Measurements from ENCODE around the gene CFAP46.
"Not testable (repeated sequence)": the region's sequence is repeated elsewhere in the genome, so short reads cannot be mapped to it uniquely, and the experiment has no call there.

Gene CFAP46

DNA sequence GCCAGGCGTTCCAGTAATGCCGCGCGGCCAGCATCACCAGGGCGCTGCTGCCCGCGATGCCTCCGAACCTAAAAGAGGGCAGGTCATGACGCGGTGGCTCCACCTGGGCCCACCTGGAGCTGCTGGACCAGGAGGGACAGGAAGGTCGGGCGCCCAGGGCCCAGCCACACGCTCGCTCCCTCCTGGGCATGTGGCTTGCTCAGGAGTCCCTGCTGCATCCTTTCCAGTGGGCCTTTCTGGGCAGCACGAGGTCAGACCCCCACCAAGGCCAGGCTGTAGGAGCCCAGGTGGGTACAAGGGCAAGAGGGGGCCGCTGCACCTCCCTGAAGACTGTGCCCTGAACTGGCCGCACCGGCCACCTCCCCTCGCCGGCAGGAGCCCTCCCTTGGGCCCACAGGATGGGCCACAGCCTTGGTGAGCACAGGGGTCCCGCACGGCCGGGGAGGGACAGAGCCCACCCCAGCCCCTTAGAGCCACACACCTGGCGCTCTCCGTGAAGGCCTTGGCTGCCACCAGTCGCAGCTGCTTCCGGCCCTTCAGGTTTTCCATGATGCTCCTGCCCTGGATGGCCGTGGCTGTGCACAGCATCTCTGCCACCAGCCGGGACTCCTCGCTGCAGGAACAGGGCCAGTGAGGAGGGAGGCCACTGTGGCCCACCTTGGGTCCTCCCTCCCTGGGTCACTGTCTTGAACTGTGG is 43.2 kb downstream of the CFAP46 start:
- no peak for DNase-seq (ENCODE audit: low spot score)

DNA sequence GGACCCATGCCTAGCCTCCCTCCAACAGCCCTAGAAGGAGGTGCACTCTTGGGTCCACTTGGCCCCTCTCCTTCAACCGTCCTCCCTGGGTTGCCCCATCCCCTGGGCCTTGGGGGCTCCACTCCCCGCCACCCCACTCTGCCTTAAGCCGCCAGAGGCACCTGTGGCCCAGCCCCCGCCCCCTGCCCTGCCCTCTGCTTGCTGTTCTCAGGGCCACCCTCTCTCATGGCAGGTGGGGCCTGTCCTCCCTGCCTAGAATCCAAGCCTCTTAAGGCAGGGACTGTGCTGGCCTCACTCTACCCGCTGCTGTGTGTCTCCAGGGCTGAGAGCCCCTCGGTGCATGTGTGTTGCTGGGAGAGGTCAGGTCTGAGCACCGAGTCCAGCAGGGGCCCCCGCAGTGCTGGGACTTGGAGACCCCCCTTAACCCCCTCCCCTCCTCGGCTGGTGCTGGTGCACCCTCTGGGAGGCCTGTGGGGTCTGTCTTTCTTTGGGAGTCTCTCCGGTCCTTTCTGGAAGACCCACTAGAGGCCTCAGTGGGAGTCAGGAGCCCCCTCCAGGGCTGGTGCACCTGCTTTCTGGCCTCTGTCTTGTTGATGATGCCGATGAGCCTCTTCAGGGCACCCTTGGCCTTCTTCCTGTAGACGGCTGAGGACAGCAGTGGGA is 43.8 kb downstream of the CFAP46 start:
- no peak for DNase-seq (ENCODE audit: low spot score)

DNA sequence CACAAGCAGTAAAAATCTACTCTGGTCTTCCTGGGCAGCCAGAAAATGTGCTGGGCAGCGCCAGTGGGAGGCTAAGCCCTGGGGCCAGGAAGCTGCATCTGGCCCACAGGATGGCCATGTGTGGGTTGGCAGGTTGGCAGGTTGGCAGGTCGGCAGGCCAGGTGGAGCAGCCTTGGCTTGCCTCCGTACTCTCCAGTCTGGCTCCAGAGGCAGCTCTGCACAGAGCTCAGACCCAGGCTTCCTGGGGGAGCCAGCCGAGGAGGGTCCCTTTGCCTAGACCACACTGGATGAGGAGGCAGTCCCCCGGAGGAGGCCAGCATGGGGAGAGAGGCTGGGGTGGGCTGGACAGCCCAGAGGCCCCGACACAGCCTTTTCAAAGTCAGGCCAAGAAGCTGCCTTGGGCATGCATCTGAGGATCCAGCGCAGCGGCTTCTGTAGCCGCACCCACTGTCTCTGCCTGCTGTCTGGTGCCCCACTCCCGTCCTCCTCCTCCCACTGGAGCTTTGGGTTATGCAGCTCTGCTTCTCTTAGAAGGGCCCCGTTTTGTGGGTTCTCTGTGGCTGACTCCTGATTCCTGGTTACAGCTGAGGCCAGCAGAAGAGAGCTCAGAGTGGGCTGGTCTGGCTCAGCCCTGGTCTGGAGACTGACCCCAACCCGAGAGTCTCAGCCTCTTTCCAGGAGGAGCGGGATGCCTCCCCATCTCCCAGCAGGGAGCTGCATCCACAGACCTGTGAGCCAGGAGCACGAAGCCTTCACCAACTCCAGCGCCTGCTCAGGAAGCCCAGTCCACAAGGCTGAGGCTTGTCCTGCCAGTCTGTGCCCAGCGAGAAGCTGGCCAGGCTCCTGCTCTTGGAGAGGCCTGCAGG is 44.6 kb downstream of the CFAP46 start:
- DNase-seq (ENCODE audit: low spot score): no peak

DNA sequence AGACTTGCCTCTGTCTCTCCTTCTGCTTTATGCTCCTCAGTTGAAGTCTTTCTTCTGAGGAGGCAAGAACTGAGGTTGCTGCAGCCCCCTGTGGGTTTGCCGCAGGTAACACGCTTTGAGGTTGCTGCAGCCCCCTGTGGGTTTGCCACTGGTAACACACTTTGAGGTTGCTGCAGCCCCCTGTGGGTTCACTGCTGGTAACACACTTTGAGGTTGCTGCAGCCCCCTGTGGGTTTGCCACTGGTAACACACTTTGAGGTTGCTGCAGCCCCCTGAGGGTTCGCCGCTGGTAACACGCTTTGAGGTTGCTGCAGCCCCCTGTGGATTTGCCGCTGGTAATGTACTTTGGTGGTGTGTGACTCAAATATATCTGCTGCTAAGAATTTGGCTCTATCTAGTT is 48.6 kb downstream of the CFAP46 start:
- not testable (repeated sequence) for DNase-seq (ENCODE audit: low spot score)

DNA sequence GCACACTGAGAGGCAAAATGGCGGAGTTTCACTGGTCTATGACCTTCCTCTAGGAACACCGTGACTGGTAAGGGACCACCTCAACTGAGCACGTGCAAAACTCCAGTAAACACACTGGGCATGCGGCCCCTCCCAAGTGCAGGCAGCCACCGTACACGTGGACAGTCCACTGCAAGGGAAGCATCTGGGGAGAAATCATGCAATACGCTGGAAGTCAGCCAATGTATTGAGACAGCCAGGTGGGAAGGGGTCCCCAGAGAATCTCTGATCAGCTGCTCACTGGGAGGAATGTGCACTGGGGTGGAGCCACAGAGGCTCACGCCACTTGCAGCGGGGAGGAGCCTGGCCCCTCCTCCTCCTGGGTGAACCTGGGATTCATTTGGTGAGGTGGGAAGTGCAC is 49.3 kb downstream of the CFAP46 start:
- no peak for DNase-seq (ENCODE audit: low spot score)

DNA sequence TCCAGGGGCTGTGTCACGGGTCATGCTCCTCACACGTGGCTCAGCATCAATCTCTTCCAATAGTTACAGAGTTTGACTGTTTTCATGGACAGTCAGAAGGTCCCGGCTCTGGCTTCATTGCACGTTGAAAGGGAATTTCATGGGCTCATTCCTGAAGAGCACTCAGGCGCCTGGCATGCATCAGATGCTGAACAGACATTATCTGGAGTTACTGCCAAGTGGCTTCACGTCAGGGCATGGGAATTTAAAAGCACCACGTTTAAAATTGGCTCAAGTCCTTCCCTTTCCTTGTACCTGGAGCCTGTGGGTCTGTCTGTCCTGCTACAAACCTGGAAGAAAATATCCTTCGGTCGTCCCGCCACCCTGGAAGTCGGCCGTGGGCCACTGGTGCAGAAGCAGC is 50.4 kb downstream of the CFAP46 start:
- no peak for DNase-seq (ENCODE audit: low spot score)

DNA sequence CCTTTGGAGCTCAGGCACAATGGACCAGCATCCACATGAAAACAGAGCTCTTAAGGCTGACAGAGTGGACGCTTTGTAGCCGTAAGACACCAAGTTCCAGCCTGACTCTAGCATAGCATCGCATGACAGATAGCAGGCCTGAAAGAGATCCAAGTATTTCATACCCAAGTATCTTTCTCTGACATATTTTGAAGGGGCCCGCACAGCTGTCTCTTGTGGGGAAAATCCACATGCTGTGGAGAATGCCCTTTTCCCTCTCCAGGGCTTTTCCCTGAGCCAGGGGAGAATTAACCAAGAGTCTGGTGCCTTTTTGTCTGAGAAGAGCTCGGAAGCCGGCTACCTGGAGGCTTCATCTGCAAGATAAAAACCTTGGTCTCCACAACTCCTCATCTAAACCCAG is 51.0 kb downstream of the CFAP46 start:
- DNase-seq (ENCODE audit: low spot score): no peak

DNA sequence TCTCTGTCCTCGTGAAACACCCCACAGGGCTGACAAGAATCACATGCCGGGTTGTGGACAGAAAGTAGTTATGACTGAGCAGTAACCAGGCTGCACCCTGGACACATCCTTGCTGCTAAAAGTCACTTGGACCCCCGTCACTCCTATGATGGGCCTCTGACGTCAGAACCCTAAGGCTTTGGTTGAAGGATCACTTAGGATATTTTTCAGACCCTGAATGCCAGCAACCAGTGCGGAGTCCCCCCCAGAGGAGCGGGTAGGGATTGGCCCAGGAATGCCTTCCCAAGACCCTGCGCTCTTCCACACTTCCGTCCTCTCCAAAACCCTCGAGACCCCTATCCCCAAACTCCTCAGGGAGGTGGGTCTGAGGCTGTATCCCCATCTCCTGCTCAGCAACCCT is 52.1 kb downstream of the CFAP46 start:
- no peak for DNase-seq (ENCODE audit: low spot score)

DNA sequence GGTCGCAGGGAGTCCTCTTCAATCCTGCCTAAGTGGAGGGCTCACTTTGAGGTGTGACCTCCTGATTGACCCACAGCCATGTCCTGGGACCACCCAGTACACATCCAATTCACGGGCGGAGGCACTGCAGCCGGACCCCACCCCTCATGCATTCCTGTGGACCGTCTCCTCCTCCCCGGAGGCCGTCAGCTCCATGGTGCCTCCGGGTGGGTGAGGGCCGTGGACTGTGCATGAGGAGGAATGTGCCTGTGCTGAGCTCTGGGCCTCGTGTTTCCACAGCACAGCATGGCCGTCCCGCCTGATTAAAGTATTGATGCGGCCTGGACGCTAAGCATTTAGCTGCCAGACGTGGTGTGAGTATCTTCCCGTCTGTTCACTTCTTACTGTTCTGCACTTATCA is 52.8 kb downstream of the CFAP46 start:
- no peak for DNase-seq (ENCODE audit: low spot score)

DNA sequence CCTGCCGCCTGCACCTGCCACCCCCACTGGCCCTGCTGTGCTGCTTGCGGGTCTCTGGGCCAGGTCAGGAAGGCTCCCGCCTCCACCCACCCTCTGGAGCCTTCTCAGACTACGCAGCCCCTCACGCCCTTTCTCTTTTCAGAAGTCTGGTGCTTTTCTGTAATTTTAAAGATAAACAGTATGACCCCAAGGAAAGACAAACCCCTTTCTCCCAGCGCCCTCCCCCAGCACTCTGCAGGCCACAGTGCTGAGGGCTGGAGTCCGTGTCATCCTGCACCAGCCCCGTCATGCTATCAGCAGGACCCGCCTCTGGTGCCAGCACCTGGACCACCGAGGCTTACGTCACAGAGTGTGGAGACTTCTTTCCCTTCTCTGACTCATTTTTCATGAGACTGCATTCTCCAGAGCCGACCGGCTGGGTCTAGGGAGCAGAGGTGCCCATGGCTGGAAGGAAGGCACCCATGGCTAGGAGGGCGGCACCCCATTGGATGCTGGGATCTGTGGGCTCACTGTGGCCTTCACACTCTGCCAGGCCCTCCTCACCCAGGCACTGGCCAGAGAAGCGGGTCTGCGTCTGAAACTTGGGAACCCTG is 53.4 kb downstream of the CFAP46 start:
- DNase-seq (ENCODE audit: low spot score): no peak

DNA sequence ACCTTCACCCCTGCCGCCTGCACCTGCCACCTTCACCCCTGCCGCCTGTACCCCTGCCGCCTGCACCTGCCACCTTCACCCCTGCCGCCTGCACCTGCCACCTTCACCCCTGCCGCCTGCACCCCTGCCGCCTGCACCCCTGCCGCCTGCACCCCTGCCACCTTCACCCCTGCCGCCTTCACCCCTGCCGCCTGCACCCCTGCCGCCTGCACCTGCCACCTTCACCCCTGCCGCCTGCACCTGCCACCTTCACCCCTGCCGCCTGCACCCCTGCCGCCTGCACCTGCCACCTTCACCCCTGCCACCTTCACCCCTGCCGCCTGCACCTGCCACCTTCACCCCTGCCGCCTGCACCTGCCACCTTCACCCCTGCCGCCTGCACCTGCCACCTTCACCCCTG is 53.9 kb downstream of the CFAP46 start:
- DNase-seq (ENCODE audit: low spot score): not testable (repeated sequence)

DNA sequence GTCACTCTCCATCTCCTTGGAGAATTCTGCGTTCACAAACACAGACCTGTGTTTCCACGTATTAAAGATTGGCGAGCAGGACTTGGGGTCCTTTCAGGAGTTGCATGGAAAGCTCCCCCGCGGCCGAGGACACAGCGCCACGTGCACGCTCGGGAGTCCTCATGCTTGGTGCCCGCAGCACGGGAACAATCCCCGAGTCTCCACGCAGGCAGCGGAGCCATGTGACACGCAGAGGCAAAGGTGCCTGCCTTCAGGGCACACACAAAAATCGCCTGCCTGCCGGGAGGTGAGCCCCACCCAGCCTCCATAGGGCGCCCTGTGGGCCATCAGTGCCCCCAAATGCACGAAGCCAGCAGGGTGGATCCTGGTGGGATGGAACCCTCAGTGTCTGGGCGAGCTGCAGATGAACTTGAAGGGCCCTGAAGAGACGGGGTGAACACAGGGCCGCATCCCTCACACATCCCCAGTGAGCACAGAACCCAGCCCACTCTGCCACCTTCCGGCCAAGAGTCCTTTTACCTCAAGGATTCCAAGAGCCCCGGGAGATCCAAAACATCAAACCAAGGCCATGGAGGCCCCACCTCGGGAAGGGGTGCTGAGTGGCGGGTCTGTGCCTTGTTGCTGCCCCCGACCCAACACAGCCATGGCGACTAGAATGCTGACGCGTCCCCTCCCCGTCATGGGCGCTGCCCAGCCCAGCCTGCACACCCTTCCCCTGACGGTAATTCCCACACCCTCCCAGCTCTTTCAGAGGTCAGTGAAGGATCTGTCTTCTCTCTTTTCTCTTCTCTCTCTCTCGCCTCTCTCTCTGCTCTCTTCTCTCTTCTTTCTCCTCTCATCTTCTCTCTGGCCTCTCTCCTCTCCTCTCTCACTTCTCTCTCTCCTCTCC is 55.9 kb downstream of the CFAP46 start:
- no peak for DNase-seq (ENCODE audit: low spot score)

DNA sequence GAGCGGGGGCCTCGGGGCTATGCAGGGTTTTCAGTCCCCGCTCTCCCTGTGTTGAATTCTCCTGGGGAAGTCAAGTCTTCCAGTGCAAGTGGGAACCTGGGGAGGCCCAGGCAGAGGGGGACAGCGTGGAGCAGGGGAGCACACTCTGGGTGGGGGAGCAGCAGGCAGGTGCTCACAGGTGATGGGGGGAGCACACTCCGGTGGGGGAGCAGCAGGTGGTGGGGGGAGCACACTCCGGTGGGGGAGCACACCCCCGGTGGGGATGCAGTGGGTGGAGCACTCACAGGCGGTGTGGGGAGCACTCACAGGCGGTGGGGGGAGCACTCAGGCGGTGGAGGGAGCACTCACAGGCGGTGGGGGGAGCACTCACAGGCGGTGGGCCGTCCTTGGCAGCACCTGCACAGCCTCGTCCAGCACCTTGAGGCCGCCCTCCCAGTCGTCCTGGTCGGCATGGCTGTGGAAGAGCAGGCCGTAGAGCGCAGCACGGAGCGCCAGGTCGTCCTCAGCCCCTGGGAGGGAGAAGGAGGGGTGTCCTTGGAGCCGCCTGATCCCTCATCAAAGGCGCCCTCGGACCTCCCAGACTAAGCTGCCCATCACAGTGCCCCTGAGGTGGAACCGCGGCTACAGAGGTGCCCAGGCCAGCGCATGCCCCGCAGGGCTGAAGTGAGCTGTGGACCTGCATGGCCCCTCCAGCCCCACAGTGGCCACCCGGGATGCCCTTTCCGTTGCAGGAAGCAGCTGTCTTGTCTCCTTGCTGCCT is 56.7 kb downstream of the CFAP46 start:
- DNase-seq (ENCODE audit: low spot score): no peak

DNA sequence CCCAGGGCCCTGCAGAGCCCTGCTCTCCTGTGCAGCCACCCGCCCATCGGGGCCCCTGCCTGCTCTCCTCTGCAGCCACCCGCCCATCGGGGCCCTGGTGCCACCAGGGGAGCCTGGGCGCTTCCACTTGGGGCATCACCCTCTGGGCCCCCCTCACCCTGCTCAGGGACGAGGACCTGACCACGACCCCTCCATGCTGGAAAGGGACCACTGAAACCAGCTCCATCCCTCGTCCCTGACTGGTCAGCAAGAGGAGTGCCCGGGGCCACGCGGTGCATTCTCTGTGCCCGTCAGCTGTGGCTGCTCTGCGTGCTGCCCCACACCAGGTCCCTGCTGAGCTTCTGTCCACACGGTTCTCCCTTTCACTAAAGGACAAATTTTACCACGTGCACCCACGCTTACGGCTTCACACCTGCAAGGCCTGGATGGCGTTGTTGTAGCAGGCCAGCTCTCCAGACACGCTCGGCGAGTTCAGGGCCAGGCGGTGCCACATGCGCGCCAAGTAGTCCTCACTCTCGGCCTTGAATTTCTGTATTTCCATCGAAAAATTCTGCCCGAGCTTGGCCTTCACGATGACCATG is 57.6 kb downstream of the CFAP46 start:
- no peak for DNase-seq (ENCODE audit: low spot score)

DNA sequence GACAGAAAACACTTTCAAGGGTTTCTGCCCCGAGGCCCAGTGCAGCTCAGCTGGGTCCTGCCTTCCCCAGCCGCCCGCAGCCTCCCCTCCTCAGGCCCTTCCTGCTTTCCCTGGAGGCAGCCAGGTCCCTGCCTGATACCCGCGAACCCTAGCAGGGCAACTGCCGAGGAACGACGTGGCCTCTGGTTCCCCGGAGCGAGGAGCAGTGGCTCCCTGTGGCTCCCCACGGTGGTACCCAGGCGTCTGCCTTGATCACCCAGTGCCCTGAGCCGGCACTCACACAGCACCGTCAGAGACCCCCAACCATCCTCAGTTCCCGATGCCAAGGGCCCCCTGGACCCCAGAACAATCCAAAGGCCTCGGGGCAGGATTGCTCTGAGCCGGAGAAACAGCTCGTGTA is 58.3 kb downstream of the CFAP46 start:
- DNase-seq (ENCODE audit: low spot score): no peak

DNA sequence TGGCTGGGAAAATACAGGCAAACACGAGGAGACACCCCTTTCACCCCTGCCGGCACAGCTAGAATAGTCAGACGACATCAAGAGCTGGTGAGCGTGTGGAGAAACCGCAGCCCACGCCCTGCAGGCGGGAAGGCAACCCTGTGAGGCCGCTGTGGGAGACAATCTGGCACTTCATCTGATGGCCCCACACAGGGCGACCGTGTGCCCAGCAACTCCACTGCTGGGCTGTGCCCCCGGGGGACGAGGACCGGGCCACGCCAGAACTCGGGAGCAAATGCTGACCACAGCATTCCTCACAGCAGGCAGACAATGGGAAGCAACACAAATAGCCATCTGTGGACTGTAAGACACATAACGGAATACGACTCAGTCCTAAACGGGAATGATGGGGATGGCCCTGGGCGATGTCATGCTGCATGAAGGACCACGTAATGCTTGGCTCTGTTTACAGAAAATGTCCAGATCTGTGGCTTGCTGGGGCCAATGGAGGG is 58.9 kb downstream of the CFAP46 start:
- DNase-seq (ENCODE audit: low spot score): no peak

DNA sequence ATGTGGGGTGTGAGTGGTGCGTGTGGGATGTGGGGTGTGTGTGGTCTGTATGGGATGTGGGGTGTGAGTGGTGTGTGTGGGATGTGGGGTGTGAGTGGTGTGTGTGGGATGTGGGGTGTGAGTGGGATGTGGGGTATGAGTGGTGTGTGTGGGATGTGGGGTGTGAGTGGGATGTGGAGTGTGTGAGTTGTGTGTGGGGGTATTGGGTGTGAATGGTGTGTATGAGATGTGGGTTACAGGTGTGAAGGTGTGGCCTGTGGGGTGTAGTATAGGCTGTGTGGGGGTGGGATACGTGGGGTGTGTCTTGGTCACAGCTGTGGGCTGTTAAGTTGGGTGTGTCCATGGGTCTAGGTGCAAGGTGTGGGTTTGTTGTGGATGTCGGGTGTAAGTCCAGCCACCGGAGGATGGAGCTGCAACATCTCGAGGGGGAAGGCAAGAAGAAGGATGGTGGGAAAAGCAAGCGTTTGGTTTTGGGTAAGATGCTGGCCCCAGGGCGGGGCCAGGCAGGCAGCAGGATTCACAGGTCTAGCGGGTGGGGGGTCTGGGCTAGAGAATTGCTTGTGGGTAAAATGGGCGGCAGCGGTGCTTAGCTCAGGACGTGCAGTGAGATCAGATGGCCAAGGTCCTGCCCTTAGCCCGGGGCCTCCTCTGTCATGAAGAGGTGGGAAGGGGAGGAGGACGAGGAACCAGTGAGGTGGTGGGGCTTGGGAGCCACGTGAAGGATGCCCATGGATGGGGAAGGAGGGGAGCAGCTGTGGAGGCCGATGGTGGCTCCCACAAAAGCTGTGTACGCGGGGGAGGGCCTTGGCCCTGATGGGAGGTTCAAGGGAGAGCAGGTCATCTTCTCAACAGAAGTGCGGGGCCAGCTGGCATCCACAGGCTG is 60.1 kb downstream of the CFAP46 start:
- DNase-seq (ENCODE audit: low spot score): no peak

DNA sequence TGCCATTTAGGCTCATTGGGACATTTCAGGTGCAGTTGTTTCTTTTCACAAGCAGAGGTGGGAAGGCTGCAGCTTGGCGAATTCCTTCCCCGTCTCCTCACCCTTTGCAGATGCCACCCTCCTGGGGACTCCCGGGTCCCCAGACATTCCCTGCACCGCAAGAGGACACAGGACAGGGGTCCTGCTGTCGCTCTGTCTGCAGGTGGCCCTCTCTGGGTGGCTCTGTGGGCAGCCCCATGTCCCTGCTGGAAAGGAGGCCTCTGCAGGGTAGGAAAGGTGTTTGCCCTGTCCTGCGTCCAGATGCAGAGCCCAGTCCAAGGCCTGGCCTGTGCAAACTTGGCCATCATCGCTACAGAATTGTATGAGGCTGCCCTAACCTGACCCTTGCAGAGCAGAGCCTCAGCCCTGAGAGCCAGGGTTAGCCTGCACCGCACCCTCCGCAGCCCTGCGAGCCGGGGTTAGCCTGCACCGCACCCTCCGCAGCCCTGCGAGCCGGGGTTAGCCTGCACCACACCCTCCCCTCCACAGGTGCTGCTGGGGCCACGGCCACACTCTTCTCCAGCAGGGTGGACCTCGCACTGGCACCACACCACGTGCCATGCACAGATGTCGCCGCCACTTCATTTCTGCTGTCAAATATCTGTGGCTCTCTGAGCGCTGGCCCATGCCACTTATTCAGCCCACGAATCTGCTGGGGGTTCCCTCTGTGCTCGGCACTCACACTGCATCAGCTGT is 61.0 kb downstream of the CFAP46 start:
- no peak for DNase-seq (ENCODE audit: low spot score)
